Sigmoid colon (tissue), 7 donors: ENCODE data around the gene SWAP70. TPM values are rescaled to one million over a fixed set of nuclear protein-coding genes. Genes with fewer than 3 reads are reported as not detected.

Experiments
- DNase-seq: peaks from one replicate; pipeline ENCODE4 v3.0.0-alpha.2; 2019
- H3K27ac ChIP-seq, 4 donors: fragments of 200-600 bp; sonication (generic); one replicate each; pipeline ENCODE4 v1.5.1; 2016 to 2019; ENCODE audit warnings: mild to moderate bottlenecking in 1 of 4
- H3K27me3 ChIP-seq, 3 donors: fragments of 200-600 bp; sonication (generic); one replicate each; pipeline ENCODE4 v1.5.1; 2019; ENCODE audit warnings: mild to moderate bottlenecking in 1 of 3
- H3K36me3 ChIP-seq, 4 donors: fragments of 200-600 bp; sonication (generic); one replicate each; pipeline ENCODE4 v1.5.1; 2016 to 2019
- H3K4me1 ChIP-seq, 4 donors: fragments of 200-600 bp; sonication (generic); one replicate each; pipeline ENCODE4 v1.5.1; 2017 to 2019
- H3K4me3 ChIP-seq, 4 donors: fragments of 200-600 bp; sonication (generic); one replicate each; pipeline ENCODE4 v1.5.1; 2017 to 2019; ENCODE audit warnings: mild to moderate bottlenecking in 2 of 4, moderate library complexity in 1 of 4
- H3K9me3 ChIP-seq, 4 donors: fragments of 200-600 bp in 3 of 4; sonication (generic) in 3 of 4; one replicate each; pipeline versions ENCODE4 v1.5.1 to v1.6.1; 2013 to 2019
- CTCF ChIP-seq, 4 experiments: fragments of 450-650 bp in 3 of 4; fragments of 200-600 bp in 1 of 4; IDR thresholded peaks; one replicate each; pipeline ENCODE4 v1.5.1; 2016 to 2019; ENCODE audit warnings: antibody characterized with exemption in 4 of 4, mild to moderate bottlenecking in 3 of 4, moderate library complexity in 2 of 4
- EP300 ChIP-seq, 4 donors: sonication (generic); formaldehyde crosslinking; IDR thresholded peaks; one replicate each; pipeline ENCODE4 v1.6.1; 2017; ENCODE audit warnings: antibody characterized with exemption in 4 of 4
- POLR2A ChIP-seq, 2 donors: fragments of 450-650 bp; IDR thresholded peaks; one replicate each; pipeline ENCODE4 v1.6.1; 2016; ENCODE audit warnings: antibody characterized with exemption in 2 of 2, mild to moderate bottlenecking in 2 of 2, moderate library complexity in 2 of 2
- POLR2AphosphoS5 ChIP-seq, 4 donors: sonication (generic); formaldehyde crosslinking; IDR thresholded peaks; one replicate each; pipeline ENCODE4 v1.6.1; 2017; ENCODE audit warnings: antibody characterized with exemption in 4 of 4
- WGBS, 2 donors: extraction: QIAGEN DNeasy Blood & Tissue Kit; methylation state at CpG; one replicate each; pipeline ENCODE4 v1.1.7; 2013; 5-methylcytosine and 5-hydroxymethylcytosine counted together
- intact Hi-C: fragments of 100-400 bp; cut with DNase I; formaldehyde crosslinking; loops from one replicate; pipeline ENCODE4 v1.15.1; 2023
- polyA plus RNA-seq, 3 donors: library from polyadenylated mRNA; stranded (reverse); fragments of 200-250 nt; gene quantifications; one replicate each; pipeline ENCODE4 v1.2.3, GENCODE V29; 2013
- total RNA-seq, 4 donors: library from RNA; depleted of rRNA; stranded (reverse); fragments of >200 nt; gene quantifications; one replicate each; pipeline ENCODE4 v1.1.0, GENCODE V29; 2016
- donor health status: healthy with polysubstance abuse.
- donor health status: Bipolar disorder and iron deficiency.
- donor health status: healthy.

SWAP70 gene
- total and polyA plus RNA-seq, 7 donors: 9.5 to 30.3 (median 22.1) TPM

DNA sequence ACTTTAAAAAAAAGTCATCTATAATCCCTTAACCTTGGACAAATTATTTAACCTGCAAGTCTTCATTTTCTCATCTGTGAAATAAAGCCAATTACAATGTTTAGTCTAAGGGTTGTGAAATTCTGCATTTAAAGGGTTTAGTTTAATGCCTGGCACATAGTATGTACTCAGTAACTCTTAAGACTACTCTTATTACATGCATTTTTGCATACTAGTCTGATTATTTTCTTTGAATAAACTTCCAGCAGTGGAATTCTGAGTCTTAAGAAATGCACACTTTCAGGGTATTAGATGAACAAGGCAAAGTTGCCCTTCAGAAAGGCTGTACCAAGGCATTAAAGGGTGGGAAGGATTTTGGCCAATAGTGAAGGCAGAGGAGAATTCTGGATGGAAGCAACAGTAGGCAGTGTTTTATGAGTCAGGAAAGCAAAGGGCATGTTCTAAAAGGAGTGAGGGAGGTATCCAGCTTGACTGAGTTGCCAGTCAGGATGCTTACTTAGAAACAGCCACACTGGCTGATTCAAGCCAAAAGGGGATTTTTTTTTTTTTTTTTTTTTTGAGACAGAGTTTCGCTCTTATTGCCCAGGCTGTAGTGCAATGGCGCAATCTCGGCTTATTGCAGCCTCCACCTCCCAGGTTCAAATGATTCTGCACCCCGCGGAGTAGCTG lies 50.5 kb downstream of the SWAP70 start:
- intact Hi-C loops: no loop called here
- no peak for TF ChIP-seq POLR2A (IDR thresholded peaks at IDR 0.05)
- TF ChIP-seq EP300 (IDR thresholded peaks at IDR 0.05): no peak
- no peak for TF ChIP-seq POLR2AphosphoS5 (IDR thresholded peaks at IDR 0.05)
- Histone ChIP-seq H3K36me3 (peaks cover 0 to 5% (median 0%) of the 10 kb centered on the region in 4 donors), H3K9me3 (no peaks in the 10 kb centered on the region), H3K27ac (no peak overlapping the region), H3K27me3 (no peaks in the 10 kb centered on the region), H3K4me3 (no peak overlapping the region), H3K4me1 (peaks cover 0 to 29% (median 11%) of the 10 kb centered on the region in 4 donors)
- WGBS, 2 donors: 57 to 76% methylated on average over 5 of the region's 5 CpGs
- no peak for DNase-seq

DNA sequence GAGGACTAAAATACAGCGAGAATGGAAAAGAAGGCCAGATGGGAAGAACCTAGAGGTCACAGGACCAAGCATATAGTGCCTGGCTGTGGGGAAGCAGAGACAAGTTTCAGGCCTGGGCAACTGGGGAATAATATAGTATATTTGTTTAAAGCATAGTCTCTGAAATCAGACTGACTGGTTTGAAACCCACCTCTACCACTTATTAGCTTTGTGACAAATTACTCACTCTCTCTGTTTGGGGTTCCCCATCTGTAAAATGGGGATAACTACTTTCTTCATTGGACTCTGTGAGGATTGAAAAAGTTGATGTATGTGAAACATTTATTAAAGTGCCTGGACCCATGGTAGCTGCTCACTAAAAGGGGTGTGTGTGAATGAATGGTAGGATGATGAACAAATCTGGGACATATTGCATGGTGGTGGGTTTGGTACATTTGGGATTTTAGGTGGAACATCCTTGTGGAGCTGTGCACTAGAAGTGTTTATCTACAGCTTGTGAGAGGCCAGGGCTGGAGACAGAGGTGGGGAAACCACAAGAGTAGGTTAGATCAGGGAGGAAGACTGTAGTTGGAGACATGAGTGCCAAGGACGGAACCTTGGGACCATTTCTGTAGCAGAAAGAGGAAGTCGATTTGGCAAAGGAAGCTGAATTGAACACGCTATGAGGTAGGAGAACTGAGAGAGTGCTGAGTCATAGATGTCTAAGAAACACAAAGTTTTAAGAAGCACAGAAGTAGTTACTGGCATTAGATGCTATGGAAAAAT lies 52.6 kb downstream of the SWAP70 start:
- peaks cover 0 to 26% (median 13%) of the 10 kb centered on the region in 4 donors for H3K4me1 ChIP-seq
- 48 to 61% methylated on average over 4 of the region's 4 CpGs for WGBS, 2 donors
- peak overlapping the region in 2 of 4 donors; percentile 55 to 59 for H3K27ac ChIP-seq
- no peaks in the 10 kb centered on the region for H3K9me3 ChIP-seq
- TF ChIP-seq EP300 (IDR thresholded peaks at IDR 0.05): no peak
- peak in 1 of 4 donors; percentile 13 for TF ChIP-seq POLR2AphosphoS5 (IDR thresholded peaks at IDR 0.05)
- no peak for TF ChIP-seq POLR2A (IDR thresholded peaks at IDR 0.05)
- peaks cover 0 to 5% (median 0%) of the 10 kb centered on the region in 4 donors for H3K36me3 ChIP-seq
- H3K4me3 ChIP-seq: no peak overlapping the region
- H3K27me3 ChIP-seq: no peaks in the 10 kb centered on the region
- no peak for DNase-seq
- intact Hi-C loops: no loop called here

GRCh38 chr11:9717040-9717357 lies 53.1 kb downstream of the SWAP70 start:
- Histone ChIP-seq H3K9me3 (no peaks in the 10 kb centered on the region), H3K4me1 (peaks cover 0 to 22% (median 10%) of the 10 kb centered on the region in 4 donors), H3K27ac (peak overlapping the region in 3 of 4 donors; percentile 26 to 59 (median 55)), H3K4me3 (no peak overlapping the region), H3K36me3 (peaks cover 0 to 5% (median 0%) of the 10 kb centered on the region in 4 donors), H3K27me3 (no peaks in the 10 kb centered on the region)
- intact Hi-C loops: no loop called here
- WGBS, 2 donors: 52 to 88% methylated on average over 3 of the region's 3 CpGs
- no peak for DNase-seq
- no peak for TF ChIP-seq POLR2AphosphoS5 (IDR thresholded peaks at IDR 0.05)
- TF ChIP-seq CTCF (IDR thresholded peaks at IDR 0.05): no peak

DNA sequence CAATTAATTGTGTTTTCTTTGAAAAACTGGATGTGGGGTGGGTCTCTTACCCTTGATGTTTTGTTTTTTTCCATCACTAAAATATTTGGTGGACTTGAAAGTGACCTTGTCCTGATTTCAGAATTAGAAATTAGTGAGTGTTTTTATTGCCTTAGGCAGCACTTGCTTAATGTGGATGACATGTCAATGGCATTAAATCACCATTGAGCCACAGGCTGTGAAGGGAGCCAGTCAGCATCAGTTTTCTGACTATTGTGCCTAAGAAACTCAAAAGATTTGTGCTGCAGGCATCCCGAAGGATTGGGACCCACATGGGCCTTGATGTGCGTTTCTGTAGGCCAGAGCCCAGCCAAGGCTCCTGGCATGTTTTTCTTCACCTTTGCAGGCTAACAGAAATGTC lies 53.8 kb downstream of the SWAP70 start:
- 97 to 99% methylated on average over 2 of the region's 2 CpGs for WGBS, 2 donors

DNA sequence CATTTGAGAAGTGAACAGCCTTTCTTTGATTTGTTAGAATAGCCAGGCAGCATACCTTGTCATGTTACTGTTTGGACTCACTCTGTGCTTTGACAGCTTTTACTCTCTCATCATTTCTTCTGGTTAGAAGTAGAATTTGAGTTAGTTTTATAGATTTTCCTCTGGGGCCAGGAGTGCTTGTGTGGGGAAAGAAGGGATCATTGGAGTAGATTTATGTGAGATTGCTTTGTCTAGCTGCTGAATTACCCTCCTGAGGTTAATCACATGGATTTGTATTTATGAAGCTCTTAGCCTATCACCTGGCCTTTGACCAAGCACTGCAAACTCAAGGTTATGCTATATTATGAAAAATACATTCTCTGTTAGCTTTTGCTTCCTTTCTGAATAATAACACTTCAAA lies 54.3 kb downstream of the SWAP70 start:
- intact Hi-C loops: no loop called here
- peaks cover 0 to 5% (median 0%) of the 10 kb centered on the region in 4 donors for H3K36me3 ChIP-seq

More for the DNA sequence above, 53.8 kb downstream of the SWAP70 start:
- Histone ChIP-seq H3K27me3 (no peaks in the 10 kb centered on the region), H3K36me3 (peaks cover 0 to 5% (median 0%) of the 10 kb centered on the region in 4 donors), H3K27ac (peak overlapping the region in 3 of 4 donors; percentile 26 to 59 (median 55)), H3K4me1 (peaks cover 0 to 21% (median 9%) of the 10 kb centered on the region in 4 donors), H3K9me3 (no peaks in the 10 kb centered on the region), H3K4me3 (no peak overlapping the region)
- no peak for TF ChIP-seq CTCF (IDR thresholded peaks at IDR 0.05)
- no peak for TF ChIP-seq EP300 (IDR thresholded peaks at IDR 0.05)
- no peak for TF ChIP-seq POLR2AphosphoS5 (IDR thresholded peaks at IDR 0.05)
- no peak for TF ChIP-seq POLR2A (IDR thresholded peaks at IDR 0.05)
- intact Hi-C loops: no loop called here
- no peak for DNase-seq

More for the DNA sequence above, 54.3 kb downstream of the SWAP70 start:
- no peak overlapping the region for H3K4me3 ChIP-seq
- no peak for DNase-seq
- H3K9me3 ChIP-seq: no peaks in the 10 kb centered on the region
- no peaks in the 10 kb centered on the region for H3K27me3 ChIP-seq
- H3K4me1 ChIP-seq: peaks cover 0 to 21% (median 9%) of the 10 kb centered on the region in 4 donors
- TF ChIP-seq POLR2AphosphoS5 (IDR thresholded peaks at IDR 0.05): no peak
- TF ChIP-seq EP300 (IDR thresholded peaks at IDR 0.05): no peak
- no peak for TF ChIP-seq POLR2A (IDR thresholded peaks at IDR 0.05)
- TF ChIP-seq CTCF (IDR thresholded peaks at IDR 0.05): no peak
- peak overlapping the region in 3 of 4 donors; percentile 26 to 59 (median 55) for H3K27ac ChIP-seq
